SK-N-SH (cell line): ENCODE measurements around the gene SAMM50. TPM values are rescaled to one million over a fixed set of nuclear protein-coding genes. Genes with fewer than 3 reads are reported as not detected.

Source experiments
- CTCF ChIA-PET: fragments of 300-600, 350-600 bp; formaldehyde crosslinking; extraction: SDS; loops from one replicate; lab custom pipeline; 2021; lab: Yijun Ruan, JAX
- POLR2A ChIA-PET: fragments of 350-600 bp; sonication (Branson Sonifier 250); formaldehyde crosslinking; extraction: SDS; loops from one replicate; lab custom pipeline; 2020; ENCODE audit warnings: antibody characterized with exemption, inconsistent platforms; lab: Yijun Ruan, JAX
- DNase-seq: peaks from one replicate; pipeline ENCODE4 v3.0.0; 2012
- H2AFZ ChIP-seq: fragments of 200-600 bp; sonication (generic); 2 replicates; pipeline ENCODE4 v1.8.1; 2016; ENCODE audit warnings: antibody characterized with exemption, mild to moderate bottlenecking, low read depth
- H3F3A ChIP-seq: fragments of 200-600 bp; sonication (generic); replicated peaks from 2 replicates; pipeline ENCODE3; 2016; ENCODE audit warnings: antibody characterized with exemption, mild to moderate bottlenecking; ENCODE audit not compliant: insufficient read depth
- H3K27ac ChIP-seq, 2 experiments: fragments of 200-500 bp in 1 of 2; fragments of 200-600 bp in 1 of 2; sonication (Bioruptor generic) in 1 of 2; sonication (generic), shearing (Covaris generic) in 1 of 2; 2 replicates each; pipeline versions ENCODE4 v1.5.1 to v1.6.1; 2014 to 2016; ENCODE audit warnings: low read depth in 2 of 2, inconsistent platforms in 1 of 2, low read length in 1 of 2, mild to moderate bottlenecking in 1 of 2, mixed read lengths in 1 of 2
- H3K27me3 ChIP-seq: fragments of 200-600 bp; sonication (generic), shearing (Covaris generic); 2 replicates; pipeline ENCODE4 v1.6.1; 2016; ENCODE audit warnings: mixed run types; ENCODE audit not compliant: insufficient read depth
- H3K36me3 ChIP-seq, 2 experiments: fragments of 200-500 bp in 1 of 2; fragments of 200-600 bp in 1 of 2; sonication (Bioruptor generic) in 1 of 2; sonication (generic) in 1 of 2; replicated peaks in 1 of 2; 2 replicates each; pipeline versions ENCODE3 to v1.5.1; 2014 to 2016; ENCODE audit warnings: low read length in 1 of 2, mild to moderate bottlenecking in 1 of 2; ENCODE audit not compliant: insufficient read depth in 2 of 2, control insufficient read depth in 1 of 2
- H3K4me1 ChIP-seq, 2 experiments: fragments of 200-500 bp in 1 of 2; fragments of 200-600 bp in 1 of 2; sonication (Bioruptor generic) in 1 of 2; sonication (generic), shearing (Covaris generic) in 1 of 2; 2 replicates each; pipeline versions ENCODE4 v1.5.1 to v1.6.1; 2014 to 2016; ENCODE audit warnings: low read depth in 1 of 2, low read length in 1 of 2, mixed run types in 1 of 2; ENCODE audit not compliant: insufficient read depth in 2 of 2, control insufficient read depth in 1 of 2
- H3K4me2 ChIP-seq: fragments of 200-600 bp; sonication (generic), shearing (Covaris generic); 2 replicates; pipeline ENCODE4 v1.6.1; 2017; ENCODE audit warnings: mixed run types
- H3K4me3 ChIP-seq, 2 experiments: fragments of 200-500 bp in 1 of 2; fragments of 200-600 bp in 1 of 2; sonication (Bioruptor generic) in 1 of 2; sonication (generic), shearing (Covaris generic) in 1 of 2; 2 replicates each; pipeline versions ENCODE4 v1.5.1 to v1.8.1; 2014 to 2016; ENCODE audit warnings: low read depth in 2 of 2, inconsistent platforms in 1 of 2, low read length in 1 of 2, mild to moderate bottlenecking in 1 of 2, mixed read lengths in 1 of 2, moderate library complexity in 1 of 2
- H3K79me2 ChIP-seq: fragments of 200-600 bp; sonication (generic); 2 replicates; pipeline ENCODE4 v1.8.1; 2017; ENCODE audit warnings: mild to moderate bottlenecking; ENCODE audit not compliant: insufficient read depth
- H3K9ac ChIP-seq: fragments of 200-600 bp; sonication (generic); 2 replicates; pipeline ENCODE4 v1.6.1; 2017; ENCODE audit warnings: mixed run types
- H3K9me2 ChIP-seq: fragments of 200-600 bp; sonication (generic); 2 replicates; pipeline ENCODE4 v1.6.1; 2017; ENCODE audit warnings: mixed run types
- H3K9me3 ChIP-seq: fragments of 200-600 bp; sonication (generic); 2 replicates; pipeline ENCODE4 v1.6.1; 2017; ENCODE audit warnings: mixed run types, mild to moderate bottlenecking, moderate library complexity
- H4K20me1 ChIP-seq: fragments of 200-600 bp; sonication (generic); 2 replicates; pipeline ENCODE4 v1.6.1; 2017; ENCODE audit warnings: mild to moderate bottlenecking, mixed run types; ENCODE audit not compliant: insufficient read depth
- EP300 ChIP-seq, 2 experiments: IDR thresholded peaks; 2 replicates each; pipeline versions ENCODE4 v1.4.0 to v1.6.1; 2012; ENCODE audit warnings: borderline replicate concordance in 1 of 2, low read depth in 1 of 2, low read length in 1 of 2
- EZH2phosphoT487 ChIP-seq: fragments of 200-600 bp; sonication (generic); IDR thresholded peaks from 2 replicates; pipeline ENCODE4 v1.6.1; 2017; ENCODE audit warnings: low read depth, mixed run types, mild to moderate bottlenecking, antibody characterized with exemption, moderate library complexity, borderline replicate concordance
- FOSL2 ChIP-seq: IDR thresholded peaks from 2 replicates; pipeline ENCODE4 v1.4.0; 2012; ENCODE audit warnings: low read depth, mild to moderate bottlenecking, moderate library complexity, borderline replicate concordance
- FOXJ3 ChIP-seq: sonication (generic); formaldehyde crosslinking; IDR thresholded peaks from 2 replicates; pipeline ENCODE4 v1.5.1; 2020; ENCODE audit warnings: mild to moderate bottlenecking, missing genetic modification reagents
- FOXM1 ChIP-seq: IDR thresholded peaks from 2 replicates; pipeline ENCODE4 v1.4.0; 2012; ENCODE audit warnings: low read depth, mild to moderate bottlenecking
- GABPA ChIP-seq: IDR thresholded peaks from 2 replicates; pipeline ENCODE4 v1.4.0; 2012; ENCODE audit warnings: low read depth, mild to moderate bottlenecking
- JUND ChIP-seq: IDR thresholded peaks from 2 replicates; pipeline ENCODE4 v1.4.0; 2012
- NFIC ChIP-seq: IDR thresholded peaks from 2 replicates; pipeline ENCODE4 v1.4.0; 2012; ENCODE audit warnings: borderline replicate concordance
- NRF1 ChIP-seq: IDR thresholded peaks from 2 replicates; pipeline ENCODE4 v1.6.1; 2012; ENCODE audit warnings: low read depth, mild to moderate bottlenecking, low read length
- RAD21 ChIP-seq: IDR thresholded peaks from 2 replicates; pipeline ENCODE4 v1.6.1; 2012; ENCODE audit warnings: mild to moderate bottlenecking, low read length
- RCOR1 ChIP-seq: fragments of 150-350 bp; IDR thresholded peaks from 2 replicates; pipeline ENCODE4 v1.6.1; 2017; ENCODE audit warnings: antibody characterized with exemption, low read length
- REST ChIP-seq: IDR thresholded peaks from 2 replicates; pipeline ENCODE4 v1.6.1; 2012; ENCODE audit warnings: mild to moderate bottlenecking, low read depth, low read length, moderate library complexity
- RFX5 ChIP-seq: IDR thresholded peaks from 2 replicates; pipeline ENCODE4 v1.6.1; 2012; ENCODE audit warnings: mild to moderate bottlenecking, improper control_type of control experiment, low read length
- RXRA ChIP-seq: IDR thresholded peaks from 2 replicates; pipeline ENCODE4 v1.4.0; 2012; ENCODE audit warnings: low read depth, mild to moderate bottlenecking, borderline replicate concordance
- SIN3A ChIP-seq: IDR thresholded peaks from 2 replicates; pipeline ENCODE4 v1.6.1; 2012; ENCODE audit warnings: low read depth, mild to moderate bottlenecking, low read length, moderate library complexity, borderline replicate concordance
- SMC3 ChIP-seq: IDR thresholded peaks from 2 replicates; pipeline ENCODE4 v1.6.1; 2012; ENCODE audit warnings: low read depth, low read length, improper control_type of control experiment
- TAF1 ChIP-seq: IDR thresholded peaks from 2 replicates; pipeline ENCODE4 v1.6.1; 2012; ENCODE audit warnings: low read depth, mild to moderate bottlenecking, low read length, moderate library complexity, borderline replicate concordance
- ZBTB33 ChIP-seq: IDR thresholded peaks from 2 replicates; pipeline ENCODE4 v1.4.0; 2012; ENCODE audit warnings: low read depth, borderline replicate concordance
- WGBS: methylation state at CpG from one replicate; pipeline ENCODE4 v1.1.6; 2017; ENCODE audit warnings: low lambda C conversion rate; 5-methylcytosine and 5-hydroxymethylcytosine counted together
- polyA plus RNA-seq, 3 experiments: library from polyadenylated mRNA; depleted of rRNA; stranded (reverse); fragments of >200 nt; gene quantifications; 2 replicates each; pipeline ENCODE4 v1.2.3, GENCODE V29; 2012

SAMM50 gene
- polyA plus RNA-seq, 1 of the 3 experiments (the other 2 are of a cell fraction) = 49.6 TPM

GRCh38 chr22:44004104-44004460 is 48.8 kb downstream of the SAMM50 start:
- Histone ChIP-seq H3K4me2 (no peak overlapping the region), H3K27me3 (no peaks in the 10 kb centered on the region), H3K9ac (no peak overlapping the region), H3K36me3 (peaks cover 10 to 11% of the 10 kb centered on the region in 2 experiments), H3K9me2 (no peaks in the 10 kb centered on the region), H2AFZ (no peak overlapping the region), H3K4me1 (no peaks in the 10 kb centered on the region), H3F3A (peaks cover 5% of the 10 kb centered on the region), H3K4me3 (no peak overlapping the region), H3K9me3 (peaks cover 6% of the 10 kb centered on the region; the same call in 1 of the 2 replicates), H4K20me1 (no peaks in the 10 kb centered on the region), H3K79me2 (no peaks in the 10 kb centered on the region), H3K27ac (no peak overlapping the region)
- POLR2A ChIA-PET = no interaction called here
- no peak for TF ChIP-seq FOXJ3 (CRISPR knock-in tag)
- WGBS = 96% methylated on average over 6 of the region's 7 CpGs
- CTCF ChIA-PET = interaction anchor here (1.4 to 6.5 kb wide), 2 partner anchors 11 to 77 kb away, joined by 3 to 37 read pairs; no protein-coding TSS in a partner anchor
- DNase-seq = no peak

GRCh38 chr22:44005524-44005923 is 50.3 kb downstream of the SAMM50 start:
- Histone ChIP-seq H2AFZ (no peak overlapping the region), H3F3A (no peaks in the 10 kb centered on the region), H3K4me1 (no peaks in the 10 kb centered on the region), H3K9me3 (peaks cover 6% of the 10 kb centered on the region; the same call in 1 of the 2 replicates), H3K4me2 (no peak overlapping the region), H4K20me1 (no peaks in the 10 kb centered on the region), H3K27ac (no peak overlapping the region), H3K79me2 (no peaks in the 10 kb centered on the region), H3K27me3 (no peaks in the 10 kb centered on the region), H3K4me3 (no peak overlapping the region), H3K36me3 (peaks cover under 1 to 7% of the 10 kb centered on the region in 2 experiments), H3K9ac (no peak overlapping the region), H3K9me2 (no peaks in the 10 kb centered on the region)
- TF ChIP-seq ZBTB33 = no peak
- no peak for TF ChIP-seq TAF1
- no peak for TF ChIP-seq JUND
- TF ChIP-seq FOXM1 = no peak
- TF ChIP-seq RAD21 = no peak
- TF ChIP-seq GABPA = no peak
- no peak for TF ChIP-seq RXRA
- TF ChIP-seq NRF1 = no peak
- TF ChIP-seq RCOR1 = no peak
- TF ChIP-seq NFIC = no peak
- no peak for TF ChIP-seq FOSL2
- TF ChIP-seq EP300 (IDR thresholded peaks at IDR 0.05; ENCODE audit: borderline replicate concordance in 1 of 2, low read depth in 1 of 2, low read length in 1 of 2) = no peak
- TF ChIP-seq FOXJ3 (CRISPR knock-in tag) = no peak
- TF ChIP-seq REST = no peak
- TF ChIP-seq SIN3A = no peak
- TF ChIP-seq RFX5 = no peak
- no peak for TF ChIP-seq EZH2phosphoT487
- TF ChIP-seq SMC3 = no peak
- 96% methylated on average over 4 of the region's 4 CpGs for WGBS
- no peak for DNase-seq
- POLR2A ChIA-PET = no interaction called here
- CTCF ChIA-PET = interaction anchor here (1.0 to 6.5 kb wide), 3 partner anchors 12 to 290 kb away, joined by 3 to 37 read pairs (median 3); no protein-coding TSS in a partner anchor
